ENCODE measurements around the gene FGF22. TPM values are rescaled to one million over a fixed set of nuclear protein-coding genes. Genes with fewer than 3 reads are reported as not detected.
A peak's percentile ranks its signal among the peaks of the same experiment; 100 is the strongest.

FGF22 gene
- total and polyA plus RNA-seq, 2 of the 13 experiments (the other 11 are each of a cell fraction or from before 2014, with no cell fraction given): 0.24 TPM; not detected in 1

- no peak for TF ChIP-seq ZNF605 (CRISPR knock-in tag; IDR thresholded peaks at IDR 0.05)
- no peak for TF ChIP-seq PRDM15 (CRISPR knock-in tag; IDR thresholded peaks at IDR 0.05)
- no peak for TF ChIP-seq AGO1 (IDR thresholded peaks at IDR 0.05; ENCODE audit: low read depth, low read length, poor library complexity, severe bottlenecking)
- peak; percentile 18; the same call in 1 of the 2 replicates for TF ChIP-seq BORCS8-MEF2B (CRISPR knock-in tag; IDR thresholded peaks at IDR 0.05)
- no peak for TF ChIP-seq HNF1B (CRISPR knock-in tag; IDR thresholded peaks at IDR 0.05)
- 0 out of 2 replicates have a peak, but pooled peaks have one; percentile 40 for TF ChIP-seq ZSCAN12 (CRISPR knock-in tag; IDR thresholded peaks at IDR 0.05)
- TF ChIP-seq, protein P1, sequence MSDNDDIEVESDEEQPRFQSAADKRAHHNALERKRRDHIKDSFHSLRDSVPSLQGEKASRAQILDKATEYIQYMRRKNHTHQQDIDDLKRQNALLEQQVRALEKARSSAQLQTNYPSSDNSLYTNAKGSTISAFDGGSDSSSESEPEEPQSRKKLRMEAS (IDR thresholded peaks at IDR 0.05): no peak
- no peak for TF ChIP-seq CREM (IDR thresholded peaks at IDR 0.05)
- no peak for TF ChIP-seq CREM (CRISPR knock-in tag; IDR thresholded peaks at IDR 0.05)
- TF ChIP-seq ZNF232 (CRISPR knock-in tag; IDR thresholded peaks at IDR 0.05; ENCODE audit: borderline replicate concordance): no peak
- no peak for TF ChIP-seq ZKSCAN8 (CRISPR knock-in tag; IDR thresholded peaks at IDR 0.05; ENCODE audit: borderline replicate concordance)
- 0 out of 2 replicates have a peak, but pooled peaks have one; percentile 53 for TF ChIP-seq ZNF101 (CRISPR knock-in tag; IDR thresholded peaks at IDR 0.05; ENCODE audit: borderline replicate concordance, low read depth)
- TF ChIP-seq ZNF788 (CRISPR knock-in tag; IDR thresholded peaks at IDR 0.05; ENCODE audit: borderline replicate concordance): no peak
- TF ChIP-seq CENPBD1 (CRISPR knock-in tag; IDR thresholded peaks at IDR 0.05; ENCODE audit: borderline replicate concordance, low read depth): no peak
- TF ChIP-seq KMT2A (CRISPR knock-in tag; IDR thresholded peaks at IDR 0.05): no peak
- TF ChIP-seq FLYWCH1 (CRISPR knock-in tag; IDR thresholded peaks at IDR 0.05): no peak
- TF ChIP-seq SOX13 (IDR thresholded peaks at IDR 0.05): no peak
- TF ChIP-seq SOX13 (CRISPR knock-in tag; conservative IDR thresholded peaks at IDR 0.05 in 1 of 2, IDR thresholded peaks at IDR 0.05 in 1 of 2): 0 out of 4 replicates have a peak, but pooled peaks of 1 of the 2 experiments have one; percentile 2
- TF ChIP-seq ZNF674 (CRISPR knock-in tag; IDR thresholded peaks at IDR 0.05; ENCODE audit: low read depth): no peak
- TF ChIP-seq KLF9 (CRISPR knock-in tag; IDR thresholded peaks at IDR 0.05; ENCODE audit: low read depth): no peak
- TF ChIP-seq ZNF136 (CRISPR knock-in tag; IDR thresholded peaks at IDR 0.05; ENCODE audit: low read depth): no peak
These were observed 40.0 kb downstream of the FGF22 start (continued) for GRCh38 chr19:679418-680286.
